SU-DHL-6 (cell line): Measurements from ENCODE around the gene GARIN6.

ENCODE experiments used
- H2AFZ ChIP-seq: fragments of 200-600 bp; sonication (generic); 2 replicates; pipeline ENCODE4 v1.6.1; 2014; ENCODE audit warnings: low read depth, mild to moderate bottlenecking, moderate library complexity, mixed read lengths, antibody characterized with exemption, low read length; ENCODE audit not compliant: severe bottlenecking
- H3F3A ChIP-seq: fragments of 200-600 bp; shearing (Covaris generic); 2 replicates; pipeline ENCODE4 v1.6.0; 2016; ENCODE audit warnings: antibody characterized with exemption, mild to moderate bottlenecking; ENCODE audit not compliant: insufficient read depth
- H3K27ac ChIP-seq: fragments of 200-600 bp; sonication (generic); 2 replicates; pipeline ENCODE4 v1.5.1; 2016; ENCODE audit warnings: low read depth, mild to moderate bottlenecking, low read length, moderate library complexity, mixed read lengths
- H3K27me3 ChIP-seq: fragments of 200-600 bp; sonication (generic), shearing (Covaris generic); 2 replicates; pipeline ENCODE4 v1.6.0; 2014; ENCODE audit warnings: mild to moderate bottlenecking, low read length
- H3K36me3 ChIP-seq: fragments of 200-600 bp; sonication (generic); 2 replicates; pipeline ENCODE4 v1.6.1; 2014; ENCODE audit warnings: mild to moderate bottlenecking, low read length, mixed read lengths
- H3K4me2 ChIP-seq: fragments of 300-600, 200-600 bp; shearing (Covaris generic), sonication (generic); 2 replicates; pipeline ENCODE4 v1.6.0; 2014; ENCODE audit warnings: low read length, low read depth, mild to moderate bottlenecking; ENCODE audit not compliant: poor library complexity, severe bottlenecking
- H3K4me3 ChIP-seq: fragments of 200-600 bp; sonication (generic); 2 replicates; pipeline ENCODE4 v1.5.1; 2014; ENCODE audit warnings: antibody characterized with exemption, low read length, mild to moderate bottlenecking, mixed read lengths; ENCODE audit not compliant: insufficient read depth, poor library complexity, severe bottlenecking
- H3K79me2 ChIP-seq: fragments of 200-600 bp; sonication (generic); 2 replicates; pipeline ENCODE4 v1.6.1; 2014; ENCODE audit warnings: mild to moderate bottlenecking, low read length, moderate library complexity; ENCODE audit not compliant: insufficient read depth
- H3K9ac ChIP-seq: fragments of 200-600 bp; sonication (generic); 2 replicates; pipeline ENCODE4 v1.7.0; 2014; ENCODE audit warnings: mild to moderate bottlenecking, low read length
- H3K9me2 ChIP-seq: fragments of 200-600 bp; sonication (generic); replicated peaks from 2 replicates; pipeline ENCODE4 v1.6.1; 2014; ENCODE audit warnings: low read length; ENCODE audit not compliant: insufficient read depth
- H3K9me3 ChIP-seq: fragments of 200-600 bp; sonication (generic); 2 replicates; pipeline ENCODE4 v1.6.1; 2014; ENCODE audit warnings: low read length, mixed read lengths; ENCODE audit not compliant: insufficient read depth
- H4K20me1 ChIP-seq: fragments of 200-600 bp; sonication (generic); 2 replicates; pipeline ENCODE4 v1.6.1; 2014; ENCODE audit warnings: low read depth, mild to moderate bottlenecking, antibody characterized with exemption, low read length, moderate library complexity, mixed read lengths
- EZH2phosphoT487 ChIP-seq: fragments of 200-600 bp; sonication (generic), shearing (Covaris generic); conservative IDR thresholded peaks from 2 replicates; pipeline ENCODE4 v1.6.1; 2018; ENCODE audit warnings: mild to moderate bottlenecking, antibody characterized with exemption, low read length, moderate library complexity, mixed read lengths
- TF ChIP-seq, protein P1 (sequence below): fragments of 200-600 bp; sonication (generic); IDR thresholded peaks from one replicate; pipeline ENCODE4 v1.5.1; 2017; ENCODE audit warnings: antibody characterized with exemption, mild to moderate bottlenecking, low read length, moderate library complexity; ENCODE audit not compliant: insufficient read depth, poor library complexity, severe bottlenecking

GARIN6 gene

GRCh38 chr12:99609455-99610181, 37.9 kb upstream of the GARIN6 start:
- H3K9ac ChIP-seq = no peak overlapping the region
- TF ChIP-seq, protein P1, sequence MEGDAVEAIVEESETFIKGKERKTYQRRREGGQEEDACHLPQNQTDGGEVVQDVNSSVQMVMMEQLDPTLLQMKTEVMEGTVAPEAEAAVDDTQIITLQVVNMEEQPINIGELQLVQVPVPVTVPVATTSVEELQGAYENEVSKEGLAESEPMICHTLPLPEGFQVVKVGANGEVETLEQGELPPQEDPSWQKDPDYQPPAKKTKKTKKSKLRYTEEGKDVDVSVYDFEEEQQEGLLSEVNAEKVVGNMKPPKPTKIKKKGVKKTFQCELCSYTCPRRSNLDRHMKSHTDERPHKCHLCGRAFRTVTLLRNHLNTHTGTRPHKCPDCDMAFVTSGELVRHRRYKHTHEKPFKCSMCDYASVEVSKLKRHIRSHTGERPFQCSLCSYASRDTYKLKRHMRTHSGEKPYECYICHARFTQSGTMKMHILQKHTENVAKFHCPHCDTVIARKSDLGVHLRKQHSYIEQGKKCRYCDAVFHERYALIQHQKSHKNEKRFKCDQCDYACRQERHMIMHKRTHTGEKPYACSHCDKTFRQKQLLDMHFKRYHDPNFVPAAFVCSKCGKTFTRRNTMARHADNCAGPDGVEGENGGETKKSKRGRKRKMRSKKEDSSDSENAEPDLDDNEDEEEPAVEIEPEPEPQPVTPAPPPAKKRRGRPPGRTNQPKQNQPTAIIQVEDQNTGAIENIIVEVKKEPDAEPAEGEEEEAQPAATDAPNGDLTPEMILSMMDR = no peak
- TF ChIP-seq EZH2phosphoT487 = no peak
- no peaks in the 10 kb centered on the region for H3K9me3 ChIP-seq
- H3K79me2 ChIP-seq = no peaks in the 10 kb centered on the region
- no peak overlapping the region for H2AFZ ChIP-seq
- no peaks in the 10 kb centered on the region for H3K9me2 ChIP-seq
- no peaks in the 10 kb centered on the region for H3K36me3 ChIP-seq
- no peak overlapping the region for H3K4me2 ChIP-seq
- no peak overlapping the region for H3K27ac ChIP-seq
- H3F3A ChIP-seq = no peaks in the 10 kb centered on the region
- no peaks in the 10 kb centered on the region for H3K27me3 ChIP-seq
- no peaks in the 10 kb centered on the region for H4K20me1 ChIP-seq
- no peak overlapping the region for H3K4me3 ChIP-seq

DNA sequence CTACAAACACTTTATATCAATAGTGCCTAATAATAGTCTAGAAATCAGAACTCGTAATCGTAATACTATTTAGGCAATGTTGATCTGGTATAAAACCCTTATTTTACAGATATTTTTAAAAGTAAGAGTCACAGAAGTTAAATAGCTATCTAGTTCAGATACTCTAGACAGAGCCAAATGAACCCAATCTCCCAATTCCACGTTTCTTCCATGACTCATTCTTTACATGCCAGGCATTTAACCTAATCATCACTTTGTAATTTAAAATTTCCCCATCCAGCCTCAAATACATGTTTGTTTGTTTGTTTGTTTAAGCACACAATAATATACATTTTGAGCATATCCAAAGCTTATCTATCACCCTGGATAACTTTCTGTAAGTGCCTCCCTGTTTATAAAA, 36.4 kb upstream of the GARIN6 start:
- Histone ChIP-seq H3K4me2 (no peak overlapping the region), H3F3A (no peaks in the 10 kb centered on the region), H3K9ac (no peak overlapping the region), H4K20me1 (no peaks in the 10 kb centered on the region), H3K9me3 (no peaks in the 10 kb centered on the region), H3K9me2 (no peaks in the 10 kb centered on the region), H3K79me2 (no peaks in the 10 kb centered on the region), H3K36me3 (no peaks in the 10 kb centered on the region), H3K4me3 (no peak overlapping the region), H3K27me3 (no peaks in the 10 kb centered on the region), H2AFZ (no peak overlapping the region), H3K27ac (no peak overlapping the region)
- TF ChIP-seq EZH2phosphoT487 = no peak
- TF ChIP-seq, protein P1 = no peak

- Histone ChIP-seq H3K27ac (no peak overlapping the region), H3K79me2 (no peaks in the 10 kb centered on the region), H3F3A (no peaks in the 10 kb centered on the region), H2AFZ (no peak overlapping the region), H3K36me3 (no peaks in the 10 kb centered on the region), H3K9me2 (no peaks in the 10 kb centered on the region), H3K27me3 (no peaks in the 10 kb centered on the region), H3K9ac (no peak overlapping the region), H3K4me3 (no peak overlapping the region), H3K4me2 (no peak overlapping the region), H4K20me1 (no peaks in the 10 kb centered on the region), H3K9me3 (no peaks in the 10 kb centered on the region)
- TF ChIP-seq, protein P1 = no peak
- TF ChIP-seq EZH2phosphoT487 = no peak
Measured at GRCh38 chr12:99611599-99611998, 36.0 kb upstream of the GARIN6 start.
